Hepatic stellate cell (primary cell): ENCODE measurements around the gene DIP2C.
A peak's percentile ranks its signal among the peaks of the same experiment; 100 is the strongest.
"Not testable (repeated sequence)": the region's sequence is repeated elsewhere in the genome, so short reads cannot be mapped to it uniquely, and the experiment has no call there.

ENCODE experiments used
- DNase-seq: peaks from one replicate; pipeline ENCODE4 v3.0.0; 2011; ENCODE audit warnings: low spot score

Gene DIP2C

DNA sequence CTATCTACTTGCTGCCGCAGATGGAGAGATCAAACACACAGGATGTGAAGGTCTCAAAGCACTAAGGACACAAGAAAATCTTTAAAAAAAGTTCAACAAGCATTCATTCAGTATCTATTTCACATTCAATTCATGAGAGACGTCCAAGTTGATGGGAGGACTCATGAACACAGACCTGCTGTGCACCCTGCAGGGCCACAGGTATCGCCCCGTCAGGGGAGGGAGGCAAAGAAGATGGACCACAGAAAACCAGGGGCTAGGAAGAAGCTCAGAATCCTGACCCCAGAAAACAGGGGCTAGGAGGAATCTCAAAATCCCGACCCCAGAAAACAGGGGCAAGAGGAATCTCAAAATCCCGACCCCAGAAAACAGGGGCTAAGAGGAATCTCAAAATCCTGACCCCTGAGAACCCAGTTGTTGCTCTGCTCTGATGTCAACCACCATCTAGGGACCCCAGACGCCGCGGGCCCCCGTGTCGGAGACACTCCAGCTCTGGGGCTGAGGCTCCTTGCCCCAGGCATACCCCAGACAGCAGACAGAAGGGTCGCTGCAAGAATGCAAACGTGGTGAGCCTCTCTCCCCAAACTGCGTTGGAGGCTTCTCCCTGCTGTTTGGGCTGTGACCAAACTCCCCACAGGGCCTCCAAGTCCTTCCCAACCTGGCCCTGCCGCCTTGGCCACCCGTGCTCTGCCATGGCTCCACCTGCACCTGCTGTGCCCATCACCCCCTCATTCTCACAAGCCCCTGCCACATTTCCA lies 197.6 kb downstream of the DIP2C start:
- no peak for DNase-seq

DNA sequence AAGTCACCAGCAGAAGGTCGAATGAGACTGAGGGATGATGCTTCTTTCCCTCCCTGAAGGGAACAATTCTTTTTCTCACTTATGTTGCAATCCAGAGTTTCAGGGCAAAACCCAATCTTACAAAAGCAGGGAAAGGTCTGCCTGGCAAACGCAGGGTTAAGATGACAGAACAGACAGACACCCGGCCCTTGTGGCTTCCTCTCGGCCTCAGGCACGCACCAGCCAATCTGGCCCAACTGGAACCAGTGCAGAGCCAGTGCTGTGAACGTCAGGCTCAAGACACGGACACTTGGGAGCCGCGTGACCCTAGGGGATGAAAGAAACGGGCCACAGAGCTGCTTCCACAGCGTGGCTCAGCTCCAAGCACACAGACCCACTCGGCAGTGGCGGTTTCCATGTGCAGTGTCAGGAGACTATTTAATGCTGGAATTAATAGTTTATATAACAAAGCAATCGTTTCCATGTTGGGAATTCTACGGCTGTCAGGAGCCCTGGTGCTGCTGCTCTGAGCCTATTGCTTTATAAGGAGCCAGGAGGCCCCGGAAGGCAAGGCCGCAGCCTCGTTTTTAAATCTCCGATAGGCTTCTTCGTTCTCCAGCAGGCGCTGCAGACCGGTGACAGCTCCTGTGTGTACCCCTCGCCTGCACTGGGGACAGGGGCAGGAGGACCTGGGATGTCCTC lies 198.4 kb downstream of the DIP2C start:
- DNase-seq, result peak; percentile 79

DNA sequence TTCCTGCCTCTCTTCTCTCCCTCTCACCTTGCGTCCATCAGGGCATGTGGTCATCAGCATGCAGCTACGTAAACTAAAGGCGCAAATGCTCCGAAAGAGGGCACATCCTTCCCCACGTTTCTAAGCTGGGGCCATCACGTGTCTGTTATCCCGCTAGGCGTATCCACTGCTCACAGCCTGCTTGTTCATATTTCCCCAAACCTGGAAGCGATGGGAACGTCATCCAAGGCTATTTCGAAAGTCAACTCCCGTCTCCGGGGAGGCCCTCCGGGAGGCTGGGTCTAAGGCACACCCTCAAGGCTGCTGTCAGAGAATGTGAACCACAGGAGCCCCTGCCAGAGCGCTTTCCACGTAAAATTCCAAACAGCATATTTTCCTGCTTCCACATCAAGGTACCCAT lies 199.2 kb downstream of the DIP2C start:
- peak; percentile 70 for DNase-seq

DNA sequence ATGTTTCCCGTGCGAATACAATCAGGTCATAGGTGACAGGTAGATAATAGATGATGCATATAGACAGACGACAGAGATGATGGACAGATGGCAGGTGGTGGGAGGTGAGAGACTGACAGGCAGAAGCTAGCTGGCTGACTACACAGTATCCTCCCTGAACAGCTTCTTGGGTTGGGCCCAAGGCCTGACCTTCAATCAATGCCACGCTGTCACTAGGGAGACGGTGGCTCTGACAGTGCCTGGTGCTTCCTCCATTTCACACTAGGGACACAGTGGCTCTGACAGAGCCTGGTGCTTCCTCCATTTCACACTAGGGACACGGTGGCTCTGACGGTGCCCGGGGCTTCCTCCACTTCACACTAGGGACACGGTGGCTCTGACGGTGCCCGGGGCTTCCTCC lies 200.1 kb downstream of the DIP2C start:
- DNase-seq, result no peak

DNA sequence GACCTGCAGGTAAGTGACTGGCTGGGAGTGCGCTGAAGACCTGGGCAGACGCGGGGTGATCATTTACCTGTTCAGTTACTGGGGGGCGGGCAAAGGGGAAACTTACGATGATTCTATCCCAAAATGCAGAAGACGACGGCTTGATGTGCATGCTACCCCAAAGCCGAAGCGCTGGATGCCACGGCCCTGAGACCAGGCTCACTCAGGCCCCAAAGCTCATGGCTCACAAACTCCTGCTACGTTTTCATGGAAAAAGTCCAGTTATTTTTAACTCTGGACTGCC lies 200.6 kb downstream of the DIP2C start:
- no peak for DNase-seq

DNA sequence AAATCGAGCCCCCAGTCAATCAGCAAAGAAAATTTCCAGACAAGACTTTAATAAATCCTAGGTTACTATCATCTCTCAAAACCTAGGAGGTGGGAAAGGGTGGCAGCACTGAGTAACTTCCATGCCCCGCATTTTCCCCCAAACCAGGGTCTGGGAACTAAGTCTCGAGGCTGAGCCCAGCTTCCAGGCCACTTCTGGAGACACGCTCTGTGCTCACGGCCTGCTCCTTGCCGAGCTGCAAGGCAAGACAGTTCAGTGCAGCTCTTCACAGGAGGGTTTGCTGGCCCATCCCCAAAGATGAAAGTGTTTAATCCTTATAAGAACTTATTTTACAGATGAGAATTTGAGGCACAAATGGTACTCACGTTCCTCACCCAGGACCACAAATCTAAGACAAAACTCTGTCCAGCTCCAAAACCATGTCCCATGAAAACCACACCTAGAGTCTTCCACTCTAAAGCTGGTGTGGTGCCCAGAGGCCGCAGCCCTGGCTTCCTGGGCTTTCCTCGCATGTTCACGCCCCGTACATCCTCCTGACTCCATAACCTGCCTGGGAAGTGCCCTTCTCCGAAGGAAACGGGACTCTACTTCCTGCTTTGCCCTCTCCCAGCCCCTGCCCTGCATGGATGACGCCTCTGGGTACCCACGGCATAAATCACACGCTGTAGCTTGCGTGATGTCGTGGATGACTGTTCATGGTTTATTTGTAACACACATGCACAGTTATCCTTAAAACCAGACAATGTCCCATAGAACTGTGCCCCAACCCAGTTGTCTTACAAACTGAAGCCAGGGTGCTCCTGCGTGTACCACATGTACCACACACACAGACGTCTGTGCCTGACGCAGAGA lies 201.2 kb downstream of the DIP2C start:
- DNase-seq, result no peak

DNA sequence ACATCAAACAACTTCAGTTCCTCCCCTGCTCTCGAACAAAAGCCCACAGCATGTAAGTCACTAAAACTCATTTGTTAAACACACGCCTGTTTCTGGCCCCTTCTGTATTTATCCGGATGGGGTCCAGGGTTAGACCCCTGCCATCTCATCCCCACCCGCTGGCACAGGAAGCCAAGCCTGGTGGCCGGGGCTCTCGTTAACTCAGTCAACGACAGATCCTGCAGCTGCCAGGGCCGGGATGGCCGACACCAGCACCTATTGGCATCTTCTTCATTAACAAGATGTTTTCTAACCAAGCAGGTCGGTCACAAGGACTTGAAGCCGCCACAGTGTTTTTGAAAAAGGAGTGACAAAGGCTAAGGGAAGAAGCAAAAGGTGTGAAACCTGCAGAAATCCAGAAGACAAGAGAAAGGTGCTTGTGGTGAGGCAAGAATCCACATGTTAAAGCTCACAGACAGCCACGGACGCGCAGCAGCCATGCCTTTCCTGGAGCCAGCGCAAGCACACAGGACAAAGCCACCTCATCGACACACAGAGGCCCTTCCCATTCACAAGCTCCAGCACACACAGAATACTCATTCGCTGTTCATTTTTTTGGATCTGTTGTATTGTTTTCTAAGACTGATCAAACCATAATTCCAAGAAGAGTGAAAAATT lies 202.7 kb downstream of the DIP2C start:
- DNase-seq, result no peak

DNA sequence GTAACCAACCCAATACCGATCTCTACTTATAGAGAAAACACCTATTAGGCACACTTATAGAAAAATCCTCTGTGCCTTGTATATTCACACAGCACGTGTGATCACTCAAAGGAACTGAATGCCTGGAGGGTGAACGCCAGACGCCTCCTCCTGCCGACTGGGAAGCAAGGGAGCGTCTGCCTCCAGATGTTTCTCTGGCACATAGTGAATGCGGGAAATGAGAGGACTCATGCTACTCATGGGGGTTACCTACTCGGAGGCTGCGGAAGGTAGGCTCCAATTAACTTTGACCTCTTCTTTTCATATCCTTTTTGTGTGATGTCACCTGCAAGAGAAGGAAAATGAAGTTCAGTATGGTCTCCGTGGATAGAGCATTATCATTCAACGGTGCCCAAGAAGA lies 203.3 kb downstream of the DIP2C start:
- no peak for DNase-seq

DNA sequence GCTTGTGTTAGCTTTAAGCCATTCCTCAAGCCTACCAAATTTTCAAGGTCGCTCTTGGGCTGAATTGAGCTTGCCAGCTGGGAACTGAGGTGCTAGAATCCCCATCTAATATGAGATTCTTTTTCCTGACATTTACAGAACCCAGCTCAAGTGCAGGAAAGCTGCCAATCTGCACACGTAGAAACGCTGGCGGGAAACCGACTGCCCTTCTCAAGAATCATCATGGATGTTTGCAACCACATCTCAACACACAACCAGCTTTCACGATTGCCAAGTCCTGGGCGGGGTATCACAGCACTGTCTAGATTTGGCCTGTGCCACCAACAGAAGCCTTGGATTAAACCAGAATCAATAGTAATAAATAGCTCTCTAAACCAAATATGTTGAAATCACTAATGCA lies 203.7 kb downstream of the DIP2C start:
- DNase-seq, result no peak

DNA sequence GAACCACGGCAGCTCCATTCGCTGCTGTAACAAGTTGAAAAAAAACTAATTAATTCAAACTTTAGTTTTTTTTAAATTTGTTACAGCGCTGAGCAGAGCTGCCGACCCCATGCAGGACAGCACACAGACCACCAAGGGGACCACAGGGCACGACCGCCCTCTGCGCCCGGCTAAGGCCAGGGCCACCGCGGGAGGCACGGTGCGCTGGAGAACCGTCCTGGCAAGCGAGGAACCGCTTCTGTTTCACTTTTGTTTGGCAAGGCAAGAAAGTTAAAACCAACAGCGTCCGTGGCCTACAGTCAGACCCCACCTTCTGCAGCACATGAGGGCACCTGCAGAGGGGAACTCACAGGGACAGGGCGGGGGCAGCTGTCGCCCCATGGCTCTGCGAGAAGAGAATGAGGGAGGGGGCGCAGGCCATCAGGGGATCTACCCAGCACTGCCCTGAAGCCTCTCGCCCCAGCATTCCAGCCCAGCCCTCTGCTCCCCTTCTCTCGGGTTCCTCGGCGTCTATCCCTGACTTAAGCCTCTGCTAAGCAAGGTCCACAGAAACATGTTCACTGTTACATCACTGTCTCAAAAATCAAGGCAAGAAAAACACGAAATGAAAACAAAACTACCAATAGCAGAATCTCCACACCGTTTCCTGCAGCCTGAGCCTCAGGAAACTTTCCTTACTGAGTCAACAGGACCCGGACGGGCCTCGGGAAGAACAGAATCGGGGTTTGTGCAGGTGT lies 204.4 kb downstream of the DIP2C start:
- peak; percentile 37 for DNase-seq

DNA sequence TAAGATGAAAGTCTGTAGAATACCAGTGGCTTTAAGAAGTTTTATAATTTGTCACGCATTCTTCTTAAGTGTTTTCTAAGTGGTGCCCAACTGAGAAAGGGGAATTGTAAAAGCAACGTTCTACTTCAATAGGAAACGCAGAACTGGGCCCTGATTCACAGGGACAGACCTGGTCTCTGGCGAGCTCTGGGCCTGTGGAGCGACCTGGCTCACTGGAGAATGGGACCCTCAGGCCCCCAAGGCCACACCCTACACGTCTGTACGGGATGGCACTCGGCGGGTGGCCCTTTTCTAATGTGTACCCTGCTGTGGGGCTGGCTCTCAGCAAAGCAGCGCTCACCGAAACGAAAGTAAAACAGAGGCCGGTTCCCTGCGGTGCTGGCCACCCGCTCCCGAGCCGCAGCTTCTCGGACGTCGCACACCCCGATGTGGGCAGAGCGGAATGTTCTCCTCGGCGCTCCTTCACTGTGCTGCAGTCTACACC lies 205.0 kb downstream of the DIP2C start:
- DNase-seq, result peak; percentile 75

DNA sequence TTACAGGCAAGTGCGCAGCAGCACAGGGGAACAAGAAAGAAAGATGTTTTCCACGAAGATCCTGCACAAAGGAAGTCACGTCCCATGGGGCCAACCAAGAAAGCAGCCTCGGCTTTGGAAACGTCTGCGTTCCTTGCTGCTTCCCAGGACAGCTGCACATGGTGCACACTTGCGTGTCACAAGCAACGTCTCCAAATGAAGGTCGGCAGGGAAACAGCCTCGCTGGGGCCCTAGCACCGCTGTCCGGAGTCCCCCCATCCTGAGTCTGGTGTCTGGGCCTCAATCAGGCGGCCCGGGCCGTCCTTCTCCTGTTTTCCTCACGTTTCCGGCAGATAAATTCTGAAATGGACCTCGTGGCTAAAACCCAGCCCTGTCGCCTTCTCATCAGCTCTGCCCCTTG lies 206.2 kb downstream of the DIP2C start:
- DNase-seq, result no peak

DNA sequence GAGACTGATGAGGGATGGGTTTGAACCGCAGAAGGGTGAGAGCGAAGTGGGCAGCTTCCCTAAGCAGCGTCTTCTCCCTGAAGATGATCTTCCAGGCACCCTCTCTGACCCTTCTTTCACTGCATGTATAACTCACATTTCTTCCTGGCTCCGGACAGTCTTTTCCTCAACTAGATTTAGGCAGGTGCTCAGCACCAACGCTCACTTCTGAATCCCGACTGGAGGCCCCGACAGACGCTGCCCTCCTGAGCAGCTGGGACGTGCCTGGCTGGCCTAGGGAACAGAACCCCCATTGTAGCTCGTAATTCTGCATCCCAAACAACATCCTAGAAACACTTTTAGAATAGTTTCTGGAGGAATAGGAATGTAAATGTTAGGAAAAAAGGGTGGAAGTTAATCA lies 206.6 kb downstream of the DIP2C start:
- no peak for DNase-seq

DNA sequence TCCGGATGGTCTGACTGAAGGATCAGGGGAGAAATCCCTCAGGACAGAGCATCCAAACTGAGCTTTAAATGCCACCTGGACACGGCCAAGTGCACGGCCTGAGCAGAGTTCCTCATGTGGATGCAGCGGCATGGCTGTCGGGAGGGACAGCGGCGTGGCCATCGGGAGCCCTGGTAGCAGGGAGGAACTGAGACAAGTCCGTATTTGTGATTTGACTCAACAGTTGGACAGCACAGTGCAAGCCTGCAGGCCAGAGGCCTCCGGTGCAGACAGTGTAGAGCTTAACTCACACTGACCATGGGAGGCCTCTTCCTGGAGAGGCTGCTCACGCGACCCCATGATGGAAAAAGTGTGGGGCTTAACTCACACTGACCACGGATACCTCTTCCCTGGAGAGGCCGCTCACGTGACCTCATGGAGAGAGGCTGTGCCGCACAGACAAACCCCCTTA lies 207.4 kb downstream of the DIP2C start:
- no peak for DNase-seq

DNA sequence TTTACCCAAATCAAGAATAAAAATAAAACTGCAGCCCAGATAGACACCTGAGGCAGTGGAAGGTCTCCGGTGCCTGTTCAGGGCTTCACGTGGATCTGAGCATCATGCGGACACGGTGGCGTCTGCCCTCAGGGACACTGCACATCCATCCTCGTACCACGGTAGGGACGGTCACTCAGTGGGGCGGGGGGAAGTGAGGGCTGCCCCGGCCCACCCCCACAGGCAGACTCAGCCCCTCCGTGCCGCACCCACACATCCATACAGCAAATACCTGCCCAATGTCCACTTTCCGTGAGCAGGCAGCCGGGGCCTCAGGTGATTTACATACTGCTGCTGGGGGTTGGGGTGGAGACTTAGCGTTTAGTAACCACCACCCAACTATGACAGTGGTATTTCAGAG lies 207.8 kb downstream of the DIP2C start:
- DNase-seq, result no peak

DNA sequence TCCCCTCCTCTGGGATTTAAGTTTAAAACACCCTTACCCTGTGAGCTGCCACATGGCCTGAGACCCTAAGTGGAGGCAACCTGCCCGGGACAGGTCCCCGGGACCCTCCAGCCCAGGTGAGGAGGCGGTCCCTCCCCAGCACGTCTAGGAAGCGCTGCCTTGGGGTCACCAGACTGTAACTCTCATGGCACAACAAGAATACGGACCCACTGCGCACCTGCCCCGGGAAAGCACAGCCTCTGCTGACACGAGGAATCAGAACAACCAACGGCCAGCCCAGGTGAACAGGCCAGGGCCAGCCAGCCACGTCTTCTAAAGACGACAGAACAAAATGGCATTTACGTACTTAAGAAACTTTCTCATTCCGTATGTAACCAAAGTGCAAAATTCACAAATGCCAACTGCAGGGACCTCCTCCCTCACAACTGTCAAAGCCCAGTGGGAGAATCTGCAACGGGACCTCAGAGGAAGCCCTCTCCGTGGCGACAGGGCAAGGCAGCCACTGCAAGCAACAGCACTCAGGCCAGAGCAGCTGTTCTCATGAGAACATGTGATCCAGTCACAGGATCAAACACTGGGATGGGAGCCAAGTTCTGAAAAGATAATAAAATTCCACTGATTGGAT lies 208.4 kb downstream of the DIP2C start:
- DNase-seq, result no peak

DNA sequence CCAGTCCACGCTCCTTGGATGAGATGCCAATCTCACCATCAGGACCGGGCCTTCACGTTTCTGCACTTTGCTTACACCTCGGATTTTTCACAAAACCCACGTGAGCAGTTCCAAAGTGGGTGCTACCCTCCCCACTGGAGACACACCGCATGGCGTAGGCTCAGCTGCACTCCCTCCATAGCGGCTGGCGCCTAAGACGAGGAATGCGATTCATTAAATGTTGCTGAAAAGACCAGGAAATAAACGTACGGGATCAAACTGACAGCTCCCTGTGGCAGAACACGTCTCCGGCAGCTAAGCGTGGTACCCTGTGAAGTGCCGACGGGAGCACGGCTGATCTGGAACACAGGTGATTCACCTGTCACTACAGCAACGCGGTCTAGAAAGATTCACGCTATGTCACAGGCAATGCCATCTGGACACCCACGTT lies 209.0 kb downstream of the DIP2C start:
- DNase-seq, result no peak

DNA sequence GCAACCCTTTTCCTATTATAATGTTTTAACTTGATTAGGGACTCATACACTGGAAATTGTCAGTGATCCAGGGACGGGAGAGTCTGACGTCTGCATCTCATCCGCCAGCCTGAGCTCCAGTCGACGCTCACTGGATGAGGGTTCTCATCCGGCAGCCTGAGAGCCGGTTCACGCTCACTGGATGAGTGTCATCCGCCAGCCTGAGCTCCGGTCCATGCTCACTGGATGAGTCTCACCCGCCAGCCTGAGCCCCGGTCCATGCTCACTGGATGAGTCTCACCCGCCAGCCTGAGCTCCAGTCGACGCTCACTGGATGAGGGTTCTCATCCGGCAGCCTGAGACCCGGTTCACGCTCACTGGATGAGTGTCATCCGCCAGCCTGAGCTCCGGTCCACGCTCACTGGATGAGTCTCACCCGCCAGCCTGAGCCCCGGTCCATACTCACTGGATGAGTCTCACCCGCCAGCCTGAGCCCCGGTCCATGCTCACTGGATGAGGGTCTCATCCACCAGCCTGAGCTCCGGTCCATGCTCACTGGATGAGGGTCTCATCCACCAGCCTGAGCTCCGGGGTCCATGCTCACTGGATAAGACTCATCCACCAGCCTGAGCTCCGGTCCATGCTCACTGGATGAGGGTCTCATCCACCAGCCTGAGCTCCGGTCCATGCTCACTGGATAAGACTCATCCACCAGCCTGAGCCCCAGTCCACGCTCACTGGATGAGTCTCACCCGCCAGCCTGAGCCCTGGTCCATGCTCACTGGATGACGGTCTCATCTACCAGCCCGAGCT lies 209.6 kb downstream of the DIP2C start:
- DNase-seq, result not testable (repeated sequence)

DNA sequence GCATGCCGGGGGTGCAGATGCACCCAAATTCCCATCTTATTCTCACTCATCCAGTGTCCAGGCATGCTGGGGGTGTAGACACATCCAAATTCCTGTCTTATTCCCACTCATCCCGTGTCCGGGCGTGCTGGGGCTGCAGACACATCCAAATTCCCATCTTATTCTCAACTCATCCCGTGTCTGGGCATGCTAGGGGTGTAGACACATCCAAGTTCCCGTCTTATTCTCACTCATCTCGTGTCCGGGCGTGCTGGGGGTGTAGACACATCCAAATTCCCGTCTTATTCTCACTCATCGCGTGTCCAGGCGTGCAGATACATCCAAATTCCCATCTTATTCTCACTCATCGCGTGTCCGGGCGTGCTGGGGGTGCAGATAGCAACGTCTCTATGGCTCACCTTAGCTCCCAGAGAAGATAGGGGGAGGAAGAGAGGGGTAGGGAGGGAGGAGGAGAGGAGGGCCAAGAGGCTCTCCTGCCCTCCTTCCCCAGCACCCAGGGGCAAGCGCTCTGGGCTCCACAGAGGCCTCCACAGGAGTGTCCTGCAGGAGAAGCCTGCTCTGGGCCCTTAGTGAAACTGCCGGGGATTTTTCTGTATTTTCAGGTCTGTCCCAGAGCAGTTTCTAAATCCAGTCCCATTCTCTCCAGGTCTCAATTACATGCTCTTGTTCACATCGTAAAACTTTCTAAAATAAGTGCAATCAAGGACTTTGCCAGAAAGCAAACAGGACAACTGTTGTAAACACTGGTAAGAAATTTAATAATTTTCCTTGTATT lies 210.8 kb downstream of the DIP2C start:
- no peak for DNase-seq

DNA sequence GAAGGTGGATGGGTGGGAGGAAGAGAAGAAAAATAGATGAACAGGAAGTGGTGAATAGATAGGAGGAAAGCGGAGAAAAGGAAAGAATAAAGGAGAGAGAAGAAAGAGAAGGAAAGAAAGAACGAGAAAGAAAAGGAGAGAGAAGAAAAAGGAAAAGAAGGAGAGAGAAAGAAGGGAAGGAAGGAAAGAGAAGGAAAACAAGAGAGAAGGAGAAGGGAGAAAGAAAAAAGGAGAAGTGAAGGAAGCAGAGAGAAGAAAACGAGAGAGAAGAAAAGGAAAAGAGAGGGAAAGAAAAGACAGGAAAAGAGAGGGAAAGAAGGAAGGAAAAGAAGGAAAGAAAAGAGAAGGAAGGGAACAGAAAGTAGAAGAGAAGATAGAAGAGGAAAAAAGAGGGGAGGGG lies 211.8 kb downstream of the DIP2C start:
- DNase-seq, result no peak
